Astrocyte of the spinal cord (primary cell): ENCODE data around the gene TTLL11.

ENCODE experiments used
- DNase-seq: peaks from one replicate; pipeline ENCODE4 v3.0.0; 2011; ENCODE audit warnings: low read depth, low spot score
- H3K4me3 ChIP-seq: 2 replicates; pipeline ENCODE4 v1.5.1; 2011; ENCODE audit warnings: low read depth, mild to moderate bottlenecking, low read length, moderate library complexity
- in situ Hi-C: cut with HindIII; loops from 2 replicates; pipeline ENCODE4 v1.10.0; 2017; ENCODE audit warnings: low sequenced_read_pairs
- TF ChIP-seq, protein P1 (sequence below): IDR thresholded peaks from 2 replicates; pipeline ENCODE4 v1.5.1; 2012; ENCODE audit warnings: low read depth, mild to moderate bottlenecking, low read length, inconsistent platforms

TTLL11 gene

GRCh38 chr9:121927081-121927480, 166.0 kb downstream of the TTLL11 start:
- in situ Hi-C loops: no loop called here
- no peak overlapping the region for H3K4me3 ChIP-seq
- TF ChIP-seq, protein P1, sequence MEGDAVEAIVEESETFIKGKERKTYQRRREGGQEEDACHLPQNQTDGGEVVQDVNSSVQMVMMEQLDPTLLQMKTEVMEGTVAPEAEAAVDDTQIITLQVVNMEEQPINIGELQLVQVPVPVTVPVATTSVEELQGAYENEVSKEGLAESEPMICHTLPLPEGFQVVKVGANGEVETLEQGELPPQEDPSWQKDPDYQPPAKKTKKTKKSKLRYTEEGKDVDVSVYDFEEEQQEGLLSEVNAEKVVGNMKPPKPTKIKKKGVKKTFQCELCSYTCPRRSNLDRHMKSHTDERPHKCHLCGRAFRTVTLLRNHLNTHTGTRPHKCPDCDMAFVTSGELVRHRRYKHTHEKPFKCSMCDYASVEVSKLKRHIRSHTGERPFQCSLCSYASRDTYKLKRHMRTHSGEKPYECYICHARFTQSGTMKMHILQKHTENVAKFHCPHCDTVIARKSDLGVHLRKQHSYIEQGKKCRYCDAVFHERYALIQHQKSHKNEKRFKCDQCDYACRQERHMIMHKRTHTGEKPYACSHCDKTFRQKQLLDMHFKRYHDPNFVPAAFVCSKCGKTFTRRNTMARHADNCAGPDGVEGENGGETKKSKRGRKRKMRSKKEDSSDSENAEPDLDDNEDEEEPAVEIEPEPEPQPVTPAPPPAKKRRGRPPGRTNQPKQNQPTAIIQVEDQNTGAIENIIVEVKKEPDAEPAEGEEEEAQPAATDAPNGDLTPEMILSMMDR: no peak
- DNase-seq: no peak

- in situ Hi-C loops: no loop called here
- no peak for DNase-seq
- no peak overlapping the region for H3K4me3 ChIP-seq
- TF ChIP-seq, protein P1: no peak
These were observed 166.7 kb downstream of the TTLL11 start for GRCh38 chr9:121926351-121926801.

GRCh38 chr9:121925935-121926334, 167.2 kb downstream of the TTLL11 start:
- DNase-seq: no peak
- TF ChIP-seq, protein P1: no peak
- in situ Hi-C loops: no loop called here
- H3K4me3 ChIP-seq: no peak overlapping the region

GRCh38 chr9:121924700-121925099, 168.4 kb downstream of the TTLL11 start:
- in situ Hi-C loops: no loop called here
- TF ChIP-seq, protein P1: no peak
- H3K4me3 ChIP-seq: no peak overlapping the region
- DNase-seq: no peak

DNA sequence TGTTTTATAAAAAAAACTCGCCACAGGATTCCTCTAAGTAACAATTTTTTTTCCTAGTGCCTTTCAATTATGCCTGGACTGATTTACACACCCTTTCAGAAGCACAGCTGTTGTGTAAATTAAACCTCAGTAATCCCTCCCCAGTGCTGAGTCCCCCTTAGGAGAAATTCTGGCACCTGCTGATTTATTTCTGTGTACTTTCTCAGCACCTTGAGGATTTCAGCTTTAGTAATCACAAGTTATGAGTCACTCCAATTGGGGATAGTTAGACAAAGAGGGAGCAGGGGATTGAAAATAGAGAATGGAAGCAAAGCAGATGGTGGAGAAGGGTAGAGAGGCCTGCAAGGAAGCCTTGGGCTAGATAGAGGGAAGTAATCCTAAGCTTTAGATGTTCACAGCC, 171.7 kb downstream of the TTLL11 start:
- in situ Hi-C loops: no loop called here
- no peak for DNase-seq
- no peak overlapping the region for H3K4me3 ChIP-seq
- TF ChIP-seq, protein P1: no peak

GRCh38 chr9:121917375-121918335, 175.5 kb downstream of the TTLL11 start:
- DNase-seq: no peak
- in situ Hi-C loops: no loop called here
- no peak overlapping the region for H3K4me3 ChIP-seq
- TF ChIP-seq, protein P1: no peak
